GM19239 (cell line): Measurements from ENCODE around the gene CMC1.

Experiments
- DNase-seq: peaks from one replicate; pipeline ENCODE4 v3.0.0; 2011; ENCODE audit warnings: low spot score; ENCODE audit not compliant: insufficient read length
- FAIRE-seq: peaks from 2 replicates; lab custom pipeline; 2011; peaks lifted over from hg19 to GRCh38; lab: Jason Lieb, UNC

Gene CMC1

DNA sequence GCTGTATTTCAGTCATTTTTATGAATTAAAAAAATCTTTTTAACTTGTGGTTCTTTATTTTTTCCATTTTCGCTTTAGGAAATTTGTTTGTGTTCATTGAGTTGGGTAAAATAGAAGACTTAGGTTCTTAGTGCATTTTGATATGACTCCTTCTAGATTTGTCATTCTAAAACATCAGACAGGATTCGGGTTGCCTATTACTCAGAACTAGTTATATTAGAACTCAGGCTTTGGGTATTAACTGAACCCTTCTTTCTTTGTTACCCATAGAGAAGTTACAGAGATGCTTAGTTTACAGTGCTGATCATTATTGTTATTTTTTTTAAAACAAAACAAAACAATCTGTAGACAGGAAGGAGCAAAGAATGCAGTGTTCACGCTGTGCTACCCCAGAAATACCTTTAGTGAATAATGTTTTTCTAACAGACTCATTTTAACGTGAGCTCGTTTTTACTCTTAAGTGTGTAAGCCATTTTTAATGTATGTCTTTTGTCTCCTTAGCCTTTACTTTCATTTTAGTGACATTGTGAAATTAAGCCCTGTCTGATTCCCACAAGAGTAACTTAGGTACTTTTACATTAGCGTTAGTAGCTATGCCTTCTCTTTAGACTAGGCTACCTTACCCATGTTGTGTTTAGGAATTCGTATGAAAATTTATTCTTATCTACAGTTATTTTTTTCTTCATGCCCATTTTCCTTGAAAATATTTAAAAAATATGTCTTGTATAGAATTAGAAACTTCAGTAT is 53.4 kb downstream of the CMC1 start:
- DNase-seq (no peak), FAIRE-seq (peak; percentile 76)

DNA sequence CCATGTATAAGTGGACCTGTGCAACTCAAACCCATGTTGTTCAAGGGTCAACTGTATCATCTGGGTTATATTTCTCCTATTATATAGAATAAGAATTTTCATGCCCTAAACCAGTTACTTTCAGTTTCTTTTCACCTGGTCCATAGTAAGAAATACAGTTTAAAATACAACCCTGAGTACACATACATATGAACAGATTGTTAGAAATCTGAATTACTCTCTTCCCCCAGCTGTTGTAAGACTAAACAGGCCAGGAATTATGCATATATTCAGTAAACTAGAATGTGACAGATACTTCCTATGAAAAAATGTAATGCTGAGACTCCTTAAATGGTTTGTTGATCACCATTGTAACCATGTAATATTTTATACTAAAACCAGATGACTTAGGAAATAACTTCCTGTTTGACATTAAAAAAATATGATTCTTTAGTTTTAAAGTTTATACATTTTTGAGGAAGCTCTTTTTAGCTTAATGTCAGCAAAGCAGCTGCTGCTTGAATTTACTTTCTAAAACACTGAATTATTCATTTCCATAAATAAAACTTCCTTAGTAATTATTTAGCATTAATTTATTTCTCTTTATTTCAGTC is 54.6 kb downstream of the CMC1 start:
- no peak for FAIRE-seq
- DNase-seq, result no peak

DNA sequence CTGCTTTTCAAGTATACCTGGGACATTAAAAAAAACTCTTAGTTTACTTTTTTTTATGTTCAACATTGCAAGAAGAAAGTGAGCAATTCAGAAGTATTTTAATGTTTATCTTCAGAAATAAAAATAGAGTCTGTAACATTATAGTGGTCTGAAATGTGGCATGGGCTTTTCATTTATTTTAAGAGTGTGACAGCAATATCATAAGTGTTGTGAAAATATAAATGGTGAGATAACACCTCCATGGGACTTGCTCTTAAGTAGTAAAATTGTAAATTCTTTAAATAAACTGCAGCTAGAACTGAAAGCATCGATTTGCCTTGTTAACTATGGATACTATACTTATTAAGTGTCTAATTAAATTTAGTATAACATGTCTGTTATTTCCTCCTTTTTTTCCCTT is 58.3 kb downstream of the CMC1 start:
- no peak for FAIRE-seq
- DNase-seq, result no peak

DNA sequence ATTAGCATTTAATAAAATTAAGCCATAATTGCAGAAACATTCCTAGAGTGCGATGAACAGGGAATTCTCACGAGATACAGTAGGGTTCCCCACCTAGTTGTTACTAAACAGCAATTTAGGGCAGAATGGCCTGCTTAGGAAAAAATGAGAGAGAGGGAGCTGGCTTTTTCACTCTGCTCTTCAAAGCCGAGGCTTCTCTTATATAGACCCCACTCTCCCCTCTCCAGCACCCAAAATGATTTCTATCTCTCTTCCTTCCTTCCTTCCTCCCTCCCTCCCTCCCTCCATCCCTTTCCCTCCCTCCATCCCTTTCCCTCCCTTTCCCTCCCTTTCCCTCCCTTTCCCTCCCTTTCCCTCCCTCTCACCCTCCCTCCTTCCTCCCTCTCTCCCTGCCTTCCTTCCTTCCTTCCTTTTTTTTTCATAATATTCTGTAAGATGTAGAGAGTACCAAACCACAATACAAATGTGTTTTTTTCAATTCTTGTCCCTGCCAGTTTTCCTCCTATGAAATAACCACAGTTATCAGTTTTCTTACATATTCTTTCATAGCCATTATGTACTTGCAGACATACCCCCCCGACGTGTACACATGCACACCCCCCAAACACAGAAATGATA is 59.0 kb downstream of the CMC1 start:
- FAIRE-seq, result no peak

DNA sequence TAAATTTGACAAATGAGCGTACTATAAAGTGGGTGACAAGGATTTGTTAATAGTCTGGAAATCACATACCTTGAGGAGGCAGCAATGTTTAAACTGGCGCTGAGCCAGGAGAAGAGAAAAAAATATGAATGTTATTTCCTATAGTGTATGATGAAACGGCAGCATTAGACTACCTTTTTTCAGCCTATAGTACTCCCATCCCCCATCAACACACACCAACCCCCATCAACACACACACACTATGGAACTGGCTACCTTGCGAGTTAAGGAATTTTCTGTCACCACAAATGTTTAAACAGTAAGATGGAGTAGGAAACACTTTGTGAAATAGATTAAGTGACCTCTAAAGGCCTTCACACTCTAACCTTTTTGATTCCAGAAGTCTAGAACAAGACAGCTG is 60.3 kb downstream of the CMC1 start:
- DNase-seq, result no peak
- no peak for FAIRE-seq

More for the DNA sequence above, 59.0 kb downstream of the CMC1 start:
- no peak for DNase-seq

DNA sequence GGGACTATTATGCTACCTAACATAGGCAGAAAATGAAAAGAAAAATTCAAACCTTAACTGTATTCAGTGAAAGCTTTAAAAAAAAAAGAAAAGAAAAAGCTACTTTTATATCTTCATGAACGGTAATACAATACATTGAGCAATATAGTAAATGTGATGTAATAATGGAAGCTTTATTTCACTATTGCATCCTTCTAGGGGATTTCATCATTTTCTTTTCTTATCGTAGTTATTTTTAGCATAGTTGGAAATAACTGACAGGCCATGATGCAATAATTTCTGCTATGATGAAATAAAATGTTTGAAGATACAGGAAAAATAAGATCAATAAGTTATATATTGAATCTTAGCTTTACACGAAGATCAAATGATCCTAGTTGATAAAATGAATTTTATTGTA is 66.8 kb downstream of the CMC1 start:
- FAIRE-seq, result no peak
- no peak for DNase-seq

DNA sequence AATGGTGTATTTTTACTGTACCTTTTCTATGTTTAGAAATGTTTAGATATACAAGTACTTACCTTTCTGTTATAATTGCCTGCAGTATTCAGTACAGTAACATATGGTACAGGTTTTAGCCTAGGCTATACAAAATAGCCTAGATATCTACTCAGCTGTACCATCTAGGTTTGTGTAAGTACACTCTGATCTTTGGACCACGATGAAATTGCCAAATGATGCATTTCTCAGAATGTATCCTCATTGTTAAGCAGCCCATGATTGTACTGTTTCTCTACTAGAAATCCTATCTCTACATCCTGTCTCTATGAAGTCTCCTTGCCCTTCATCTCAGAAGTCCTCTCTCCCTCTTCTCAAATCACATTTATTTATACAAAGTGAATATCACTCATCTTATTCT is 74.3 kb downstream of the CMC1 start:
- no peak for FAIRE-seq
- DNase-seq, result no peak

DNA sequence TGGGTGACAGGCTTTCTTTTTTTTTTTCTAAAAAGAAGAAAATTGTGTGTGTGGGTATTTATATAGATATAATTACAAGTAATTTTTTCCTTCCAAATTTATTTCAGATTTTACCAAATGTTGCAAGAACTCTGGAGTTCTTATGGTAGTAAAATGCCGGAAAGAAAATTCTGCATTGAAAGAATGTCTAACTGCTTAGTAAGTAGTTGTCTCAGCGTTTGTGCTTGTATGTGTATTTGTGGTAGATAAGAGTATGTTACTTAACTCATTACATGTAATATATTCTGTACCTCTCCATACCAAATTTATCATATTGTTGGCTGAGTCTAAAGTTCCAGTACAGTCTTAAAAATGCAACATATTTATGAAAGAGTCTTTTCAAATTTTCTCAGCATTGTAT is 74.8 kb downstream of the CMC1 start:
- DNase-seq (no peak), FAIRE-seq (no peak)

DNA sequence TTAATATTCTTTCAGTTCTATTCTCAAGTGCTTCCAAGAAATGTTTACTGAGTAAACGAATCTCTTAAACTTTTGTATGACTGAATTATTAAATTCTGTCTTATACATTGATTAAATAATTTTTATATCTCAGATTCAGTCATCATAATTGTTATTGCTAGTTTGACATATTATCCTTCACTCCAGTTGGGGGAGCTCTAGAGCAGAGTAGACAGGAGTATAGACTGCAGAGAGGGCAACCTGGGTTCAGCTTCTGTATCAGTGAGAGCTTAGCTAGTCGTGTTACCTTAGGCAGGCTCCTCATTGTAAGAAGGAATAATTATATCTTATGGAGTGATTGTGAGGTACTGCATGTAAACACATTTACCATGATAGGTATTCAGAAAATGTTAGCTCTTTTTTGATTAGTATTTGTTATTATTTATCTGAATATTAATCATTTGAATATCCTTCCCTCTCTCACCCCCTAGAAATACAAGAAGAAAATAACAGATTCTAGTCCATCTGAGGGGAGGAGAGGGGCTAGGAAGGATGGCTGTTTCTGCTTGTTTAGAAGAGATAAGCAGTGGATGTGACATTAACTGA is 76.1 kb downstream of the CMC1 start:
- FAIRE-seq (no peak), DNase-seq (peak; percentile 8)

DNA sequence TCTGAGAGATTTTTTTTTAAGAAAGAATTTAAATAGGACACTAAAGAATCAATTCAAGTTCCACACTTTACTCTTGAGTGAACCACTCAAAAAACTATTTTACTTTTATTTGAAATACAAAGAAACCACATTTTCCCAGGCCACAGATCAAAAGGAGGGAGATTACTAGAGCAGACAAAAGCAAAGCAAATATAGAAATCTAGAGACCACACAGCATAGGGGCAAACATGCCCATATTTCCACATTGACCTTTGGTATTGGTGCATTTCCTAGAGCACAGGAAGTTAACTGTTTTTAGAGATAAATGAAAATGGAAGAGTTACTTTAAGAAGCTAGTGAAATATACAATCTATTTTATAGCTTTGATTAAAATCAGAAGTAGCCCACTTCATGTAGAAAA is 79.6 kb downstream of the CMC1 start:
- DNase-seq (no peak), FAIRE-seq (no peak)

DNA sequence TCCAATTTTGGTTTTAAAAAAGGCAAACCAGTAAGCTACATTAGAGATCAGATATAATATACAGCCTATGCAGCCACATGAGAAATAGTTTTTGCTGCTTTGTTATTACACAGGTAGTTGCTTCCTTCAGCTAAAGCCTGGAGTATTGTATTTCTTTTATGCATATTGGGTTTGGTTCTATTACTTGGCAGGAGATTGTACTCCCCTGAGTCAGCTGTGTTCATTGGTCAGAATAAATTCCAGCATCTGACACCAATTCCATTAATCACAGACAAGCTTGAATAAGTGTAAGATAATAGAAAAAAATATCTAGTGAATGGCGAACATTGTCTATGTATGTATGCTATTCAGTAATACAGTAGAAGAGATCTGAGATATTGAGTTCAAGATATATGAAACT is 81.0 kb downstream of the CMC1 start:
- FAIRE-seq (no peak), DNase-seq (no peak)

DNA sequence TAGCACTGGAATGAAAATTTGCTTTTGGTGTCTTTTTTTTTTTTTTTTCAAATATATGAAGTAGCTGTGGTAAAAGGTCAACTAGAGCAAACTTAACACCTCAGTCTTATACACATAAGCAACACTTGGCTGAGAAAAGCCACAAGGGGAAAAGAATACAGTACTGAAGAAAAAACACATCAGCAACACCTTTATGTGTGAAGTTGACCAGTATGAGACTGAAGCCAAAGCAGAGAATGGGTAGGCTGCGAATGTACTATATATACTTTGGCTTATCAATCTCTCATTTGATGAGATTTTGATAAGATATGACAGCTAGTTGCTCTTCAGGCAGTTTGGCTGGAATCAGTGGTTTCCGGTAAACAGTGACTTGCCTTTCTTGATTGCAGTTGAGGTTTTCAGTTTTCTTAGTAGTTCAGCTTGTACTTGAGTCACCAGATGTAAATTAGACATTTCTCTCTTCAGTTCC is 85.1 kb downstream of the CMC1 start:
- DNase-seq (no peak), FAIRE-seq (peak; percentile 44)

DNA sequence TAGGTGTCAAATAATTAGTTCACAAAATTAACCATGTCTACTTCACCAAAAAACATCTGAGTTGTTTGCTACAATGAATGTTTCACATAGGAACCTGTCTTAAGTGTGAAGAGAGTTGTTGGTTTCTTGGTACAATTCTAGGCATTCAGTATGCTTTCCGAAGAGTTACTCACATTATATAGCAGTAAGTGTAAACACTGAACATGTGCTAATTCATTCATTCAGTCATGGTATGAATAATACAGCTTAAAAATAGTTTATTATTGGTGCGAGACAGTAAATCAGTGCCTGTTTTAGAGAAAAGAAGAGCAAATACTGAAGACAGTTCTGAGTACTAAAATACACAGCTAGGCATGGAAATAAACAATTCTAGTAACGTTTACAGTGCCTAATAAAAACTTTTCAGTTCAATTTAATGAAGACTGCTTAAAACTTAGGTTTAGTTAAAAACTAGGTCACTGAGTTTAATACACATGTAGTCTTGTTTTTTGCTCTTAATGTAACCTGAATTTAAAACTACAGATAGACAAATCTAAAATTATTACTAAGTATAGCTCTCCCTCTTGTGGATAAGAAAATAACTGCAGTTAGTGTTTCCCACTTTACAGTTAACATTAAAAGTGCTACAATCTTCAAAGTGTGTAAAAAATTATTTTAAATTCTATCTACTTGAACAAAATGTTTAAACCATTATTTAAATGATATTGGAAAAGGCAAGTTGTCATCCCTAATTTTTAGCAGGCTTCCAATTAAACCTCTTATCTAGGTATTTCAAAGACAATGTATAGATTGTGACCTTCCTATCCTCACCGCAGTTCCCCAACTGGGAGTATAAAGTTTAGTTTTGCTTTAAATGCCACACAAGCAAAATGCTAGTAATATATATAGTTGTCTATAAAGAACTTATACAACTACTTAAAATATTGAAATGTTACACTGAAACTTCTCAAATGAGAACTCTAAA is 87.1 kb downstream of the CMC1 start:
- no peak for FAIRE-seq
- no peak for DNase-seq

DNA sequence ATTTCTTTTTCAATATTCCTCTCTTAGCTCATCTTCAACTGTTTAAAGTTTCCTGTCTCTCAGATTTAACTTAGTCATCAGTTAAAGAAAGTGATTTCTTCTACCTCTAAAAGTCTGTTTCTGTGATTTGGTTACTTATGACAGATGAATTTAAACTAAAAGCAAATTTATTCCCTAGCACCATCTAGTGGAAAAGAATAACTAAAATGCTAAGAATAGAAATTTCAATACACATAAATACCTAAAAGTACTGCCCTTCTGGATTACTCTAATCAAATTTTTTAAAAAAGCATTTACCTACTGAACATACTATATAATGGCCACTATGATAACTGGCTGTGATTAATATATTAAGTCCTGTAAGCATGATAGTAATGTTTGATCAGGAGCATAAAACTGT is 93.1 kb downstream of the CMC1 start:
- FAIRE-seq, result peak; percentile 69
- DNase-seq, result no peak

DNA sequence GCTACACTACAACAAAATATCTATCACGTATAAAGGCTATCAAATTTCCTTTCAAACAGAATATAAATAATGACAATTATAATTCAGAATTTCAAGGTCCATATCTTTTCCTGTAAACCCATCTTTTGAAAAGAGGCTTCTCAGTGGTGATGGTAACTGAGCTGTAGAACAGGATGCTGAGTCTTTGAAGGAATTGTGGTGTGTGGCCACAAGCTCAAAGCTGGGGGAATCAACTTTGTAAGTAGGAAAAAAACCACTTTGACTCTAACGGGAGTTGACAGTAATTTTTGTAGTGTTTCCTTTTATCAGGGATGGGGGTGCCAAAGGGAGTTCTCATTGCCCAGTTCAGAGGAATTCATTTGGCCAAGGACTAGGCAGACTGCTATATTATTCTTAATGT is 93.8 kb downstream of the CMC1 start:
- DNase-seq (no peak), FAIRE-seq (no peak)

DNA sequence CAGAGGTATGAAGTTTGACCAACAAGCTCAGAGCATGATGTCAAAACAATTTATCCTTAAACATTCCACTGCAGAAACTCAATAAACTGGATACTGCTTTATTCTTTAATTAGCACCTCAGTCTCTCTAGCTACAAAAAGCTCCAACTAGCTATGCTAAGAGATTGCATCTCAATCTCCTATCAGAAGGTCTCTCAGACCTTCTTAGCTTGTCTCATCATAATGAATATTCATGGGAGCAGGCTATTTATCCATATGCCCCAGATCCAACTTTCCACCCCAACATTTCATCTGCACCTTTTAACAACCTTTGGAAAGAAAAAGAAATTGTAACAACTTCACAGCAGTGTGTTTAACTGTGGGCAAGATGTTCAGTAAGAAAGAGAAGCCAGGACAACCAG is 95.8 kb downstream of the CMC1 start:
- no peak for FAIRE-seq

DNA sequence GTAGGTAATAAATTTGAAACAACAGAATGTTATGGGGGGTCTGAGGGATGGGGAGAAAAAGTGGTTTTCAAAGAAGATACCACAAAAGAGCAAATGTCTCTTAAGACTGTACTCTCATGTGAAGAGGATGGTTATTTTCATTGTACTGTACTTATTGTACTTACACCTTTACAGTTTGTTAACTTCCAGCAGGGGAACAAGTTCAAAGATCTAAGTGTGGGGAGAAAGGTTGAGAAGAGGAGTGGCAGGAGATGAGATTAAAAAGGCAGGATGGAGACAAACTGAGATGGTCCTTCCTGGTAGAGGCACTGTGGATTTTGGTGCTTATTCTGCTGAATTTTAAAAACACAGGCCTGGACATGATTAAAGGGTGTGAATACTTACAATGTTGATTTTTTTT is 101.7 kb downstream of the CMC1 start:
- FAIRE-seq (peak; percentile 14), DNase-seq (no peak)

More for the DNA sequence above, 95.8 kb downstream of the CMC1 start:
- no peak for DNase-seq

DNA sequence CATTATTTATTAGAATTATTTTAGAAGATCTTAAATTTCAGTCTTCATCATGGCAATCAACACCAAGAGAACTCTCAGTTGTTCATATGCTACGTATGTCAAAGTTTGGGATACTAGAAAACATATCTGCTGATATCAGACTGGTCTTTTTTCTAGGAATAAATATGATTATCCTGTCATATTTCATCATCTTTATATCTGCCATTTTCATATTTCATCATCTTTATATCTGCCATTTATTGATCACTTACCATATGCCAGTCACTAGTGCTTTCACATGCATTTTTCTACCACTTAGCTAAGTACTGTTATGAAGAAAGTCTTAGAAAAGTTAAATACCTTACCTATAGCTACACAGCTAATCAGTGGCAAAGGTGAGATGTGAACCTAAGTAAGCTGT is 104.3 kb downstream of the CMC1 start:
- FAIRE-seq (no peak), DNase-seq (no peak)

DNA sequence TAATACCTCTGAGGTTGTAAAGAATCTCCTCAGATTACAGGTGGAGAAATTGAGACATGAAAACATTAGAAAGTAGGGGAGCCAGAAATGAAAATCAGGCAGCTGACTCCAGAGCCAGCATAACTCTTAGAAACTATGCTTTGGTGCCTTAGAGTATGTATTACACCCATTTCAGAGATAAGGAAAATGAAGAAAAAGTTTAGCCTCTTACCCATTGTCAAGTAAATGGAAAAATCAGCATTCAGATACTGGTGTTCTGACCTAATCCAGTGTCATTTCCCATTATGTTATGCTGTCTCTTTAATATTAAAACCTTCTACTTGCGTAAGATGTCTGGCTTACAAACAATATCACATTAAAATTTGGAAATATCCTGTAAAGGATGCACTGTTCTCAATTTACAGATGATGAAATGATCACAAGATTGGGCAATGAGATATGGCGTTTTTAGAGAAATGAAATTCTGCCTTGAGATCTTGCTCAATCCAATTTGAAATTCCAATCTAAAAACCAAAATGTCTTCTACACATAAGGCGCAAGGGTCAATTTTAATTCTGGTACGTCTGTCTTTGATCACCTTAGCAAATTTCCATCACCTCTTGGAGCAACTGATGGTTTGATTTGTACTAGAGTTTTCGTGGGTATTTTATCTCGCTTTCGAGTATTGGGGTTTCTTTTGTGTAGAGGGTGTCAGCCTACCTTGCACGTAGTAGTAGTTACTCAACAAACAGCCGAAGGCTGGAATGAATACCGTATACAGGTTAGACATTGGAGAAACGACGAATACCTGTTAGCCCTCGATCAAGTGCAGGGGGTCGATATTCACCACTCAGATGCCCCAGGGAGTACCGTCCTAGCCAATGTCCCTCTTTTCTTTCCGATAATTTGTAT is 106.2 kb downstream of the CMC1 start:
- DNase-seq, result no peak
- FAIRE-seq, result no peak
